ENCODE data around the gene BRINP3. TPM values are rescaled to one million over a fixed set of nuclear protein-coding genes. Genes with fewer than 3 reads are reported as not detected.
A peak's percentile ranks its signal among the peaks of the same experiment; 100 is the strongest.

BRINP3 gene
- total RNA-seq, 8 experiments from 2014 or later: 1.0 to 183 (median 25.2) TPM

GRCh38 chr1:190196020-190196419 lies 281.6 kb downstream of the BRINP3 start:
- in situ Hi-C loops (cut with MboI; ENCODE audit: low pct_unique_long_range_greater_than_20kb in 2 of 9, low sequenced_read_pairs in 9 of 9, unreplicated experiment in 9 of 9): no loop called here
- peak in 4 of 8 experiments; percentile 21 to 83 (median 57) for ATAC-seq (replicated peaks in 6 of 8)
- Histone ChIP-seq H3K27ac (no peak overlapping the region), H3K4me1 (replicated peaks in 1 of 2) (peaks cover 0 to 4% of the 10 kb centered on the region in 2 donors), H3K4me3 (no peak overlapping the region)

DNA sequence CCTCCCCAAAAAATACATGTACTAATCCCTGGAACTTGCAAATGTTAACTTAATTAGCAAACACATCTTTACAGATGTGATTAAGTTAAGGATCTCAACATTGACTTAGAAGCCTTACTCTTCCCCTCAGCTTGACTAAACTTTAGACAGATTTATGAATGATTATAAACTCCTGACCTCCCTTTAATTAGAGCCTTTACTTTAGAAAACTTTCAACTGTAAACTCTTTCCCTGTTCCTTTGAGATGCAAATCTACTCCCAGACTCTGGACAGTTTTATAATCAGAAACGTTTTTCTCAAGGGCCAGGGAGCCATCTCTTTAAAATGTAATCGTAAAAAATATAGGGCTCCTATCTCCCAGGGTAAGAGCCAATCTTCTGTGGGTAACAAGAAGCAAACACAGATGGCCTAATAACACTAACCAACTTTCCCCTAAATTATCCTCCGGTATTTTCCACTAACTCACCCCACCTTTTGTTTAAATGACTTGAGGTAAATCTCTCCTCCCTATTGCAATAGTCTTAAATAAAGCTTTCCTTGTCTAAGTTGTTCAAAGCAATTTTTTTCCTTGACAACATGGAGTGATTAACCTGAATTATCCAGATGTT lies 284.1 kb downstream of the BRINP3 start:
- H3K4me3 ChIP-seq: no peak overlapping the region
- in situ Hi-C loops (cut with MboI; ENCODE audit: low pct_unique_long_range_greater_than_20kb in 2 of 9, low sequenced_read_pairs in 9 of 9, unreplicated experiment in 9 of 9): no loop called here
- peaks cover 0 to 4% of the 10 kb centered on the region in 2 donors for H3K4me1 ChIP-seq (replicated peaks in 1 of 2)
- WGBS, 10 experiments: 0 to 38% (median 20%) methylated on average over 1 to 3 of the region's 3 CpGs
- no peak for ATAC-seq (replicated peaks in 6 of 8)
- H3K27ac ChIP-seq: no peak overlapping the region

DNA sequence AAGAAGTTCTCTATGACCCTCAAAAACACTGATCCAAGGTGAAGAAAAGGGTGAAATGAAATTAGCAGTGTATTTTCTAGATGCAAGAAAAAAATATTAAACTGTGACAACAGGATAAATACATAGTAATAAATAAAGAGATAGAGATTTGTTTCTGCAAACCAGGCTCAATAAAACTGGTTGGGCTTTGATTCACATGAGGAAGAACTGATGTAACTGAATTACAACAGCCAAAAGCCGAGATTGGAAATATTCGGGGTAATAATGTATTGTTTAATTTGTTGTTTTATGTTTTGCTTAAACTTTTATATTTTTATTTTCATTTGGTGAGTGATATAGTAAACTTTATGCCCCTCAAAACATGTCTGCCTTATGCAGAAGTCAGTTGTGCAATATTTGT lies 285.0 kb downstream of the BRINP3 start:
- no peak overlapping the region for H3K27ac ChIP-seq
- ATAC-seq (replicated peaks in 6 of 8): no peak
- 0 to 100% (median 86%) methylated on average over 1 to 2 of the region's 2 CpGs for WGBS, 10 experiments
- no peak overlapping the region for H3K4me3 ChIP-seq
- in situ Hi-C loops (cut with MboI; ENCODE audit: low pct_unique_long_range_greater_than_20kb in 2 of 9, low sequenced_read_pairs in 9 of 9, unreplicated experiment in 9 of 9): no loop called here
- H3K4me1 ChIP-seq (replicated peaks in 1 of 2): peaks cover 0 to 4% of the 10 kb centered on the region in 2 donors

- H3K27ac ChIP-seq: no peak overlapping the region
- WGBS, 10 experiments: 0 to 100% (median 67%) methylated on average over 1 of the region's 1 CpG; no CpG with 5 or more reads in 5 of the 10 experiments
- ATAC-seq (replicated peaks in 6 of 8): no peak
- H3K4me1 ChIP-seq (replicated peaks in 1 of 2): no peaks in the 10 kb centered on the region
- H3K4me3 ChIP-seq: no peak overlapping the region
- in situ Hi-C loops (cut with MboI; ENCODE audit: low pct_unique_long_range_greater_than_20kb in 2 of 9, low sequenced_read_pairs in 9 of 9, unreplicated experiment in 9 of 9): no loop called here
These were observed 294.1 kb downstream of the BRINP3 start for GRCh38 chr1:190183588-190183987.

DNA sequence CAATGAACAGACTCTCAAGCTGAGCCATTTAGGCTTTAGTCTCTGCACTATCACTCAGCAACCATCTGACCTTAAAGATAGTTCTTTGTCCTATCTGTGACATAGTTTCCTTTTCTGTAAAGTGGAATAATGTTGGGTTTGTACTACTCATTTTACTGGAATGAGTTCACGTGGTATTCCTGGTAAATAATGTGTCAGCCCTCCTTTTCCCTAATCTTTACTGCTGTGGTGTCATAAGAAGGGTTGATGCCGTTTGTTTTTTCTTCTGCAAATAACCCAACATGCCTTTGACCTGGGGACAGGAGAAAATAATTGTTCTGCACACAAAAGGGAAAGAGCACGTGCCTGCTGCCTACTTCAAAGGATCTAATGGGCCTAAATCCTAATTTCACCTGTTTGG lies 297.8 kb downstream of the BRINP3 start:
- H3K4me3 ChIP-seq: no peak overlapping the region
- in situ Hi-C loops (cut with MboI; ENCODE audit: low pct_unique_long_range_greater_than_20kb in 2 of 9, low sequenced_read_pairs in 9 of 9, unreplicated experiment in 9 of 9): no loop called here
- peak in 1 of 8 experiments; percentile 55 for ATAC-seq (replicated peaks in 6 of 8)
- H3K4me1 ChIP-seq (replicated peaks in 1 of 2): no peaks in the 10 kb centered on the region
- WGBS, 10 experiments: 0 to 67% (median 52%) methylated on average over 1 to 3 of the region's 3 CpGs; no CpG with 5 or more reads in 1 of the 10 experiments
- no peak overlapping the region for H3K27ac ChIP-seq

DNA sequence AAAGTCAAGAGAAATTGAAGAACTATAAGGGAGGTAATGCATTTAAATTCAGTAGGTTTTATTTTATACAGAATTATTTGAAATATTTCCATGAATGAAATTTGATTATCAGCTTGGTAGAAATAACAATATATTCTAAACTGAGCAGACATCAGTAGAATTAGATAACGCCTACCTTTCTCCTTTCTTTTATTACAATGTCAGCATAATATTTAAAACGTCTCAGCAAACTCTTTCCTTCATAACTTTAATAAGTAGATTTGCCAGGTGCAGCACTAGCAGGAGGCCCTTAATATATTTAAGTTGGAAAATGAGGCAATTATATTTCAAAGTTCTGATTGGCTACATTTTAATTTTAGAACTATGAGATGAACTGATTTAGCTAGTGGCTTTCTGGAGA lies 298.8 kb downstream of the BRINP3 start:
- in situ Hi-C loops (cut with MboI; ENCODE audit: low pct_unique_long_range_greater_than_20kb in 2 of 9, low sequenced_read_pairs in 9 of 9, unreplicated experiment in 9 of 9): no loop called here
- no peak overlapping the region for H3K4me3 ChIP-seq
- H3K27ac ChIP-seq: no peak overlapping the region
- no peaks in the 10 kb centered on the region for H3K4me1 ChIP-seq (replicated peaks in 1 of 2)
- ATAC-seq (replicated peaks in 6 of 8): no peak
- 6 to 100% (median 76%) methylated on average over 1 to 2 of the region's 2 CpGs for WGBS, 10 experiments

DNA sequence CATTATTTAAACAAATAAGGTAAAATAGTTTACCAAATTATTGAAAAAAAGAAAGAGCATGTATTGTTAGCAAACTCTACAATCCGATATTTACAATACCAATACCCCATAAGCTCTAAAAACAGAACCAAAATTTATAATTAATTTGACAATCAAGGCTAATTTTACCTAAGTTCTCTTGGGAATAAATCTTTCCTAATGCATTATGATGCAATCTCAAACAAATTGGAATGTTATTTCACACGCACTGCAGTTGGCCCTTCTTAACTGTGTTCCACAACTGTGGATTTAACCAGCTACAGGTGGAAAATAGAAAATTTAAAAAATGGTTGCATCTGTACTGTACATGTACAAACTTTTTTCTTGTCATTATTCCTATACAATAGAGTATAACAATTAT lies 300.1 kb downstream of the BRINP3 start:
- Histone ChIP-seq H3K4me1 (replicated peaks in 1 of 2) (no peaks in the 10 kb centered on the region), H3K4me3 (no peak overlapping the region), H3K27ac (no peak overlapping the region)
- in situ Hi-C loops (cut with MboI; ENCODE audit: low pct_unique_long_range_greater_than_20kb in 2 of 9, low sequenced_read_pairs in 9 of 9, unreplicated experiment in 9 of 9): no loop called here
- no peak for ATAC-seq (replicated peaks in 6 of 8)
- WGBS, 10 experiments: 5 to 100% (median 93%) methylated on average over 1 to 2 of the region's 2 CpGs; no CpG with 5 or more reads in 1 of the 10 experiments

- no peak for ATAC-seq (replicated peaks in 6 of 8)
- in situ Hi-C loops (cut with MboI; ENCODE audit: low pct_unique_long_range_greater_than_20kb in 2 of 9, low sequenced_read_pairs in 9 of 9, unreplicated experiment in 9 of 9): no loop called here
- H3K27ac ChIP-seq: no peak overlapping the region
- no peaks in the 10 kb centered on the region for H3K4me1 ChIP-seq (replicated peaks in 1 of 2)
- no peak overlapping the region for H3K4me3 ChIP-seq
These were observed 300.9 kb downstream of the BRINP3 start for GRCh38 chr1:190176776-190177175.

DNA sequence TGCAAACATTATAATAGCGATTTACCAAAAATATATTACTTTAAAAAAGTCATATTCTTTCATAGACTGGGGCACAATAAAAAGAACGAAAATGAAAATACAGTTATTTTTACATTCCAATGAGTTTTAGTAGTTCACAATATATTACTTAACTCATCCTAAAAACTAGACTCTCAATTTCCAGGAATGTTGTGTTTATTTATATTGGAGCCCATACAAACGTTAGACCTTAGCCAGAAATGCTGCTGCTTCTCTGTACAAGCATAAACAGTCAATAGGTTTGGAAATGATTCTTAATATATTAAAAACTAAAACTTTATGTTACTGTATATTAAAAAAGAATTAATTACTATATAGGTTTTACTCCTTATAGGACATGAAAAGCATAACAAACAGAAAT lies 302.3 kb downstream of the BRINP3 start:
- WGBS, 10 experiments: 5 to 100% (median 84%) methylated on average over 1 to 3 of the region's 3 CpGs
- ATAC-seq (replicated peaks in 6 of 8): no peak
- Histone ChIP-seq H3K4me1 (replicated peaks in 1 of 2) (no peaks in the 10 kb centered on the region), H3K4me3 (no peak overlapping the region), H3K27ac (no peak overlapping the region)
- in situ Hi-C loops (cut with MboI; ENCODE audit: low pct_unique_long_range_greater_than_20kb in 2 of 9, low sequenced_read_pairs in 9 of 9, unreplicated experiment in 9 of 9): no loop called here

DNA sequence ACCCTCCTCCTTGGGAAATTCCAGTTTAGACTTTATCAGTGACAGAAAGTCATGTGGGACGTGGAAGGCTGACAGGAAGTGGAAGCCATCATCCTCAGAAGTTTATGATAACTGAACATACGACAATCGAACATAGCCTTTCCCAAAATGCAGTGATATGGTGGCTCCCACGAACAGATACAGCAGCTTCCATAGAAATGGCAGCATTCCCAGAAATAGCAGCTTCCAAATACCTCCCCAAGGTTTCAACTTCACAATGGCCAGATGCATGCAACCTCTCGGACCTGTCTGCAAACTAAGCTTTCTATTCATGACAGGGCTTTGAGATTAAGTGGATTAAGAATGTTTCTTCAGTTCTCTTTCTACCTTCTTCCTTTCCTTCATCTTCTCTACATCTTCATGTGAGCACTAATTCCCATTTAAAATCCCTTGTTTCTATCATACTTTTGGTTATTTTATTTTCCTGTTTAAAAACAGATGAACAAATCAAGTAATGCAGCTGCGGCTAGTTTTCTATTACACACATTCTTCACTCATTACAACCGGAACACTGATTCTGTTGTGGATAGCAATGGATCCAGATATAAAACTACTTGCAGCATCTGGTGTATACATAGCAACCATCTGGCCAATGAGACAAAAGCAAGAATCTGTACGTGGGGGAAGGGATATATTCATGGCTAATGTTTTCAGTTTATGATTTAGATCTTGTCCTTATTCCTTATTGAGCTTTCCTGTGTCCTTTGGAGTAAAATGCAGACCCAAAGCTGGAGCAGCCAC lies 304.8 kb downstream of the BRINP3 start:
- H3K4me3 ChIP-seq: no peak overlapping the region
- in situ Hi-C loops (cut with MboI; ENCODE audit: low pct_unique_long_range_greater_than_20kb in 2 of 9, low sequenced_read_pairs in 9 of 9, unreplicated experiment in 9 of 9): loop anchor here in 1 of 9 experiments (25.0 kb wide), 1 partner anchor 89 kb away; no protein-coding TSS in a partner anchor
- H3K4me1 ChIP-seq (replicated peaks in 1 of 2): peaks cover 0 to 3% of the 10 kb centered on the region in 2 donors
- H3K27ac ChIP-seq: no peak overlapping the region
- no peak for ATAC-seq (replicated peaks in 6 of 8)
- WGBS, 10 experiments: 0 to 100% (median 88%) methylated on average over 1 to 8 of the region's 8 CpGs

- in situ Hi-C loops (cut with MboI; ENCODE audit: low pct_unique_long_range_greater_than_20kb in 2 of 9, low sequenced_read_pairs in 9 of 9, unreplicated experiment in 9 of 9): loop anchor here in 1 of 9 experiments (25.0 kb wide), 1 partner anchor 92 kb away; no protein-coding TSS in a partner anchor
- Histone ChIP-seq H3K27ac (no peak overlapping the region), H3K4me1 (replicated peaks in 1 of 2) (peaks cover 0 to 3% of the 10 kb centered on the region in 2 donors), H3K4me3 (no peak overlapping the region)
- no peak for ATAC-seq (replicated peaks in 6 of 8)
- 0 to 100% (median 78%) methylated on average over 1 to 3 of the region's 3 CpGs for WGBS, 10 experiments
These were observed 307.3 kb downstream of the BRINP3 start for GRCh38 chr1:190170321-190170720.

DNA sequence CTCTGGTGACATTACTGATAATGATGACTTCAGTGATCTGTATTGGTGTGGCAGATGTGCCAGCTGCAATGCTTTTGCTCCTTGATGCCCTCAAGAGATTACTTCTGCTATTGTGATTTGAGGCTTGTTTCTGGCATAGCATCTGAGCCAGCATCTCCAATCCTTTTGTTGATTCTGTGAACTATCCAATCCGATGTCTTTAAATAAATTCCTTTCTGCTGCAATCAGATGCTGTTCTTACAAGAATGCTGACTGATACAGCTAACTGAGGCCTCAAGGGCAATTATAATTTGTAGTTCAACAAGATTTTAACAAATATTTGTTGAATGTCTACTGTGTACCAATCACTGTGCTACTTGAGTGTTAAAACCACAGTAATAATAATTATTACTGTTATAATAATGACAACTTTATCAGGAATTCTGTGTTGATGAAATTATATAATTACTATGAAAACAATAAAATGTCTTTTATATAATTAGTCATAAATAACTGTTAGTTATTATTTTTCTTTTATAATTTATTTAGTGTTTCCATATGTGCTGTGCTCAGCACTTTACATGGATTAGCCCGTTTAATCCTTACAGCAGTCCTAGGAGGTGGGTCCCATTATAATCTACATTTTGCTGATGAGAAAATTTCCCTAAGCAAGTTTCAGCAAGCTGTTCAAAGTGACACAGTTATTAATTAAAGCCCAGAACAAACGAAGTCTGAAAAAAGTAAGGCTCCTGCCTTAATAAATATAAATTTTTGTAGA lies 308.2 kb downstream of the BRINP3 start:
- H3K27ac ChIP-seq: no peak overlapping the region
- peak in 2 of 8 experiments; percentile 32 to 59 for ATAC-seq (replicated peaks in 6 of 8)
- WGBS, 10 experiments: 0 to 96% (median 67%) methylated on average over 1 to 3 of the region's 3 CpGs
- no peak overlapping the region for H3K4me3 ChIP-seq
- H3K4me1 ChIP-seq (replicated peaks in 1 of 2): peaks cover 0 to 3% of the 10 kb centered on the region in 2 donors
- in situ Hi-C loops (cut with MboI; ENCODE audit: low pct_unique_long_range_greater_than_20kb in 2 of 9, low sequenced_read_pairs in 9 of 9, unreplicated experiment in 9 of 9): loop anchor here in 1 of 9 experiments (25.0 kb wide), 1 partner anchor 93 kb away; no protein-coding TSS in a partner anchor

GRCh38 chr1:190168893-190169280 lies 308.8 kb downstream of the BRINP3 start:
- in situ Hi-C loops (cut with MboI; ENCODE audit: low pct_unique_long_range_greater_than_20kb in 2 of 9, low sequenced_read_pairs in 9 of 9, unreplicated experiment in 9 of 9): loop anchor here in 1 of 9 experiments (25.0 kb wide), 1 partner anchor 93 kb away; no protein-coding TSS in a partner anchor
- Histone ChIP-seq H3K4me1 (replicated peaks in 1 of 2) (peaks cover 0 to 3% of the 10 kb centered on the region in 2 donors), H3K4me3 (no peak overlapping the region), H3K27ac (no peak overlapping the region)
- no peak for ATAC-seq (replicated peaks in 6 of 8)
- 18 to 95% (median 73%) methylated on average over 2 to 3 of the region's 3 CpGs; no CpG with 5 or more reads in 1 of the 10 experiments for WGBS, 10 experiments
